Glomerular visceral epithelial cell (primary cell): ENCODE data around the gene CDC20.
A peak's percentile ranks its signal among the peaks of the same experiment; 100 is the strongest.
"Not testable (repeated sequence)": the region's sequence is repeated elsewhere in the genome, so short reads cannot be mapped to it uniquely, and the experiment has no call there.

ENCODE experiments used
- DNase-seq: peaks from one replicate; pipeline ENCODE4 v3.0.0-alpha.2; 2016; ENCODE audit errors: extremely low spot score

The CDC20 gene

DNA sequence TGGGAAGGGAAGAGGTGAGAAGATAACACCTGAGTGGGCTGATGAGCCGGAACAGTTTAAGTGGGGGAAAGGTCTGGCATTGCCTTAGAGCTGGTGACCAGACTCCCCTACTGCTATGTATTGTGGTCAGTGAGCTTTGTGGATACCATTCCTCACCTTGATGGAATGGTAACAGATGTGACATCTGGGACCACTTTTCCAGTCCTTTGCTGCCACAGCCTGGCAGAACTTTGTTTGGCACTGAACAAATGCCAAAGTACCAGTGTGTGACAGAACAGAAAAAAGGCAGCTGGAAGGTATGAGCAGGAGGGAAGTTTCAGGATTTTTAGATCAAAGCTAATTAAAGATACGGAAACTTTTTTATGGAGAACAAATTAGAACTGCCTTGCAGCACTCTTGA, 24.7 kb downstream of the CDC20 start:
- DNase-seq = no peak

- no peak for DNase-seq
These were observed 27.9 kb downstream of the CDC20 start for GRCh38 chr1:43386676-43387075.

DNA sequence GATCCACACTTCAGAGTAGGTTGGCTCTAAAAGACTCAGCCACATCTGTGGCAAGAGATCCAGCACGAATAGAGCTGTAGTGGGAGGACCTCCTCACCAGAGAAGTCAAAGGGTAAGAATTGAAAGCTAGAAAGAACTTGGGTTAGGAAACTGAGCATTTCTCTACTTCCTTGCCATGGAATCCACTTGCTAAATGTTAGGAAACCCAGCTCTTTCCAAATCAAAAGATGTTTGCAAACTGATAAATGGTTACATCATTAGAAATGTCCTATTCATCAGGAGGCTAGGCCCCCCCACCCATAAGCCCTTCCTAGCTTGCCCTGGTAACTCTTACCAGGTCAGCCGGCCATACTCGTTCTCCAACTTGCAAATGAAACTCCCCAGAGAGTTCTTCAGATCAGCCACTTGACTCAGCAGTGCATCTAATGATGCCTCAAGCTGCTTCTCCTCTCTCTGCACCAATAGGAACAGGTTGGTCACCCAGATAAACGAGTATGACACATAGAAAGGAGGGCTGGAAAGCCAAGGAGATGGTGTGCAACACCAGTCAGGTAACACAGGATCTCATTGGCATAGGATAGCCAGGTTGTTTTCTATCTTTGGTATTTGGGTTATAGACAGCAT, 29.3 kb downstream of the CDC20 start:
- DNase-seq = no peak

DNA sequence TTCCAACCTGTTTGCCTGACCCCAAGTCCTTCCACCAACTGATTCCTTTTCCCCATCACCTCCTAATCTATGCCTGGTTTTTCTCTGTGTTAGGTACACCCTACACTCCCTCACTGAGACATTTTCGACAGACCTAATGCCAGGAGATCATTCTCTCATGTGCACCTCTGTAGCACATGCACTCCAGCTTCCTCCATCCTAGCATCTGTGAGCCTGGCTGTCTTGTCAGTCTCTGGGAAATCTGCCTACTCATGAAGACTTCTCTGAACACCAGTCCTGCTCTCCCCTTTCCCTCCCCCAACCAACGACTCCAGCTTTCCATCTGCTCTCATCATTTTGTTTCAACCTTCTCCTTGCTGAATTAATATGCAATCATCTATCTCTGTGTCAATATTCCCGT, 29.8 kb downstream of the CDC20 start:
- no peak for DNase-seq

DNA sequence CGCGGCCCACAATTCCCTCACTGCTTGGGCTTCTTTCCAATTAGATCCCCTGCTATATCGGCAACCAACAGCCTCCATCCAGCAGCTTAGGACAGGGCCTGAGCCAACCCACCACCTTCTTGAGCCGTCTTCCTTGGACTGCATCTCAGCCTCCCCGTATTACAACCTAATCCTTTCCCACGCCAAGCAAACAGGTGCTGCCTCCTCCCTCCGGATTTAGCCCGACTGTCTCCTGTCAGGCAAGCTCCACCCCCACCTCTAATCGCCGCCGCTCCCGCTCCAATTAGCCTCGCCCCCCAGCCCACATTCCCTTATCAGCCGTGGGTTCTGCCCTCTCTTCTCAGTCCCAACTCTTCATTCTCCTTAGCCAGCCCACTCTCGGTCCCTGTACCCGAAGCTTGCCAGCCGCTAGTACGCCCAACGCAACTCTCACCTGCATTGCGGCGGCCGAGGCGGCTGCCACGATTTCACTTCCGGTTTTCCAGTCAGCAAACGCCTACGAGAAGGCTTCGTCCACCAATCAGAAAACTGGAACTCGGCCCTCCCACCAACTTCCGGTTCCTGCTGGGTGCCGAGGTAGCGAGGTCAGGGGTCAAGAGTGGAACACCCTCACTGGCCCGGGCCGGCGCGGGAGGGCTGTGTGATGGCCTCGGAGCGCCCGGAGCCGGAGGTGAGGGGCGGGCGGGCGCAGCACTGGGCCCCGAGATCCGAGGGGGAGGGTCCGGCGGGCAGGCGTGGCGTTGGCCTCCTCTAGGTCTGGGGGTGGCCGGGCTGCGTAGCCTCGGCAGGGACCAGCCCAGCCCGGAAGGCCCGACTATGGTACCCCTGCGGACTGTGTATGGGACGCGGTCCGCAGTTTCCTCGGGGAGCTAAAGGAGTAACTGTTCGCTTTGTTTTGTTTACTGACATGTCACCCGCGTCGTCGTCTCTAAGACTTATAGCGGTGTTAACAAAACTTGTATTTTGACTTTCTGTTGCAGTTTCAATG, 30.8 kb downstream of the CDC20 start, which contains the start of the genes MED8 and SZT2:
MED8 (minus strand) TSS at position 475 of the 988 bp plus-strand sequence; CDS start at position 439, 36 bp downstream.
SZT2 (plus strand) TSS at position 574 of the 988 bp plus-strand sequence; CDS start at position 644, 70 bp downstream.
- DNase-seq = peak; percentile 93

DNA sequence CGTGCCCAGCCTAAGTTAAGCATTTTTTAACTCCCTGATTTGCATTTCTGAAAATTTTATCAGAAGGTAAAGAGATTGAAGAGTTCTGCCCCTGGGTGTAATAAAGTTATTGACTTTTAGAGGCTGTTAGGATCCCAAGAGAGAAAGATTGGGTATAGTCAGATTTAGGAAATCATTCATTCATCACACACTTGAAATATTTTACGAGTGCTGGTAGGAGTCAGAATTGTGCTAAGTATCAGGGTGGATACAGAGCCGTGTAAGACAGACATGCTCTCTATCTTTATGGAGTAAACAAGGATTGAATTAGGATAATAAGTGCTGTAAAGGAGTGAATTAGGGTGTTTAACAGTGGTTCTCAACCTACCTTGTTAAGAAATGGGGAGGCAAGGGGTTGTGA, 33.9 kb downstream of the CDC20 start:
- no peak for DNase-seq

GRCh38 chr1:43395523-43395922, 36.7 kb downstream of the CDC20 start:
- no peak for DNase-seq

DNA sequence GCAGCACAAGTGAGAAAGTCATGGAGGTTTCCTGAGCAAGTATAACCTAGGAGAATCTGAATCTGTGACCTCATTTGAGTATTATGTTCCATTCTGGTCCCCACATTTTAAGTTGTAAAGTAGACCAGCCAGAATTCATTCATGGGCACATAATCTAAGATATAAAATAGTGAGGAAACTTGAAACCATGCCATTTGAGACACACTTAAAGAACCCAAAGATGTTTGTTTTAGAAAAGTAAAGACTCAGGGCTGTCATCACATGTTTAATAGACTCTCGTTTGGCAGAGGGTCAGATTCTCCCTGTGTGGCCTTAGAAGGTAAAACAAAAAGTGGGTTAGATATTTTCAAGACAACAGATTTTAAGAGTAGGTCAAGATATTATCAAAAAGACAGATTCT, 37.3 kb downstream of the CDC20 start:
- DNase-seq = no peak

DNA sequence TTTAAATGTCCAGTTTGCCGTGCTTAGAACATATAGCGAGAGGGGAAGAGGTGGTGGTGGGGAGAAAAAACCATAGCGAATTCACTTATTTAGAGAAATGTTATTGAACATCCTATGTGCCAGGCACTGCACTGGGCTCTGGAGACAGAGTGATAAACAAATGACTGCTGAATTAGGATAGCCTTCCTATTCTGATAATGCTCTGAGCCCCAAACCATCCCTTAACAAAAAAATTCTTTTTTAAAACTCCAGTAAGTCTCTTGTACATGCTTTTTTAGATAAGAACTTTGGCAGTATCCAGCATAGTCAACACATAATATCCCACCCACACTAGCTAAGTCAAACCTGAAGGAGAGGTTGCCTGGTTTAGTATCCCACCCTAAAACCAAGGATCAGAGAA, 39.4 kb downstream of the CDC20 start:
- DNase-seq = no peak

DNA sequence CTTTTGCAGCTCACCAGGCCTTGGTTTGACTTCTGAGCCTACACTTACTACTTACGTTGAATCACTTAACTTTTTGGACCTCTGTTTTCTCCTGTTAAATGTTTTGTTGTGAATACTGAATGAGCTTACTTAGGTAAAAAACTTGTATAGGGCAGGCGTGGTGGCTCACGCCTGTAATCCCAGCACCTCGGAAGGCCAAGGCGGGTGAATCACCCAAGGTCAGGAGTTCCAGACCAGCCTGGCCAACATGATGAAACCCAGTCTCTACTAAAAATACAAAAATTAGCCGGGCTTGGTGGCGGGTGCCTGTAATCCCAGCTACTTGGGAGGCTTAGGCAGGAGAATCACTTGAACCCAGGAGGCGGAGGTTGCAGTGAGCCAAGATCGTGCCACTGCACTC, 41.7 kb downstream of the CDC20 start:
- not testable (repeated sequence) for DNase-seq

DNA sequence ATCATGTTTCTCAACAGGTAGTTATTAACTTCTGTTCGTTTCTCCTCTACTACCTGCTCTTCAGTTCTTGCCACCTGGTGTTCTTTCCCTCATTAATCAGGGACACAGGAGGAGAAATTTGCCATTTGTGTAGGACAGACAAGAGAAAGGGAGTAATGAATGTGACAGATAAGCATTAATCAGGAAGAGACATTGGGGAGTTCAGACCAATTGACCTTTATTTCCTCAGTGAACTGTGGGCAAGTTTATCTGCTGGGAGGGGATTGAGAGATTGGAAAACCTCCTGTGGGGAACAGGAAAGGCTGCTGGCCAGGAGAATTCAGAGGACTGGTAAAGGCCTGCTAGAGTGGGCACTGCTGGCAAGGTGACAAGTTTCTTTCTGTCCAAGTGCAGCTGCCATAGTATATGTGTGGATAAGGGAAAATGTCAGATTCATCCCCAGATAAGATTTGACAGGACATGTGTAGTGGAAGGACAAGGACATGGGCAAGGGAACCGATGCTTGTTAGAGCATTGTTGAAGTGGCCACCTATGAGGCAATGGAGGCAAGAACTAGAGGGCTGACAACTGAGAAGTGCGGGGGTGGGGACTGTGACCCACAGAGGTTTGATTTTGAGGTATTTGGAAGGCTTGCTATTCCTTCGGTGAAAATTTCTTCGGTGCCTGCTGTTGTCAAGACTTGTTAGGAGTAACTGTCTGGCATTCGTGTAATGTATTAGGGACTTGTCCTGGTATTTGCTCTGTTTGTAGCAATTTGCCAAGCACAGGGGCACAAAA, 43.5 kb downstream of the CDC20 start:
- DNase-seq = no peak

DNA sequence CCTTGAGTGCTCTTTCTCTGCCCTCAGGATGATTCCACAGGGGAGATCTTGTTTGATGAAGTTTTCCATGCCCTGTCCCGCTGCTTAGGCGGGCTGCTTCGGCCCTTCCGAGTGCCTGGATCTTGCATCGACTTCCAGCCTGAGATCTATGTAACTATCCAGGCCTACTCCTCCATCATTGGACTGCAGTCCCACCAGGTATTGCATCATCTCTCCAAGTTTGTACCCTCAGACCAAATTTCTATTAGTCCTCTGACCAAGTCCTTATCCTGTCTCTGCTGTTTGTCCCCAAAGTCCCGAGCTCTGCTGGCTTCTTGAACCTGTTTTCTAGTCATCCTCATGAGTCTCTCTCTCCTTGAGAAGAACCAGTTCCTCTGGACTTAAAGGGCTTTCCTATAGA, 45.6 kb downstream of the CDC20 start:
- DNase-seq = no peak

DNA sequence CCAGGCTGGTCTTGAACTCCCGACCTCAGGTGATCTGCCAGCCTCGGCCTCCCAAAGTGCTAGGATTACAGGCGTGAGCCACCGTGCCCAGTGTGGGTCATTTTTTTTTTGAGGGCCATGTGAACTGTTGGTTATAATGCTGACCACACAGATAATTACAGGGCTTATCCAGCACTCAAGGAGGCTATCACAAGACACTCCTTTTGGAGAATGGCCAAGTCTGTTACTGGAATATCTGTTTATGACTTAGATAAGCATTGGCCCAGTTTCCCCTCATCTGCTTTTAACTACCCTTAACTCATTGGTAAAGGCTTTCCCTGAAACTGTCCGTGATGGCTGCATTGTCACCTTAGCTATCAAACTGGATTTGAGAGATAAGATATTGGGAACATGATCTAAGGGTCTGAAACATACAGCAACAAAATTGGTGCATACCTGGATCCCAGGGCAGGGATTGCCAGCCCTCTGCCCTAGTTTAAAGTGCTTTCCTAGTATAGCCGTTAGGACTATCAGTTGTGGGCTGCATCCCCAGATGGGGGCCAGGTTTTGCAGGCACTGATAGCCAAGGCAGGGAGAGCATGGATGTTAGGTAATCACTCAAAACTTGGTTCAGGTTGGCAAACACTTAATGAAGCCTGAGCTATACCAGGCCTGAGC, 46.6 kb downstream of the CDC20 start:
- DNase-seq = no peak

DNA sequence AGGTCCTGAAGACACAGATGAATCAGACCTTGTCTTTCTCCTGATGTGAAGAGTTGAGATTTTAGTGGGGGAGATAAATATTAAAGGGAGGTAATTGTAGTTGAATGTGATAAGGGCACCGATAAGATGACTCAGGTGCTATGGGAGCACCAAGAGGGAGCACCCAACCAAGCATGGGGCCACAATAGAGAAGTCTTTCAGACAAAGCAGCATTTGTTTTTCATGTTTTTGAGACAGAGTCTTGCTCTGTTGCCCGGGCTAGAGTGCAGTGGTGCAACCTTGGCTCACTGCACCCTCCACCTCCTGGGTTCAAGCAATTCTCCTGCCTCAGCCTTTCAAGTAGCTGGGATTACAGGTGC, 47.1 kb downstream of the CDC20 start:
- no peak for DNase-seq

DNA sequence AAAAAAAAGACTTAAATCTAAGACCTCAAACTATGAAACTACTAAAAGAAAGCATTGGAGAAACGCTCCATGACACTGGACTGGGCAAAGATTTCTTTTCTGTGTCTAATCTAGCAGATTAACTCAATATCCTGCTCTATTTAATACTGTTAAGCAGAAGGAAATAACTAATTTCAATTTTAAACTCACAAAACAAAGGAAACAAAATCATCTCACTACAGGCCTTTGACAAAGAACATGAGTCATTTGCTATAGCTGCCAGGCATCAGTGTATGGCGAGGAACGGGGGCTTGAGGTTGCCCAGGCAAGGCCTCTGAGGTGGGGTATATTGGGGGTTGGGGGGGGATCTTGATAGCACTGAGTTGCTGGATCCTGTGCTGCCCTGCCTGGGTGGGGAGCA, 51.8 kb downstream of the CDC20 start:
- DNase-seq = no peak
